Measurements from ENCODE around the gene TRPC4.
"Not testable (repeated sequence)": the region's sequence is repeated elsewhere in the genome, so short reads cannot be mapped to it uniquely, and the experiment has no call there.

The TRPC4 gene

DNA sequence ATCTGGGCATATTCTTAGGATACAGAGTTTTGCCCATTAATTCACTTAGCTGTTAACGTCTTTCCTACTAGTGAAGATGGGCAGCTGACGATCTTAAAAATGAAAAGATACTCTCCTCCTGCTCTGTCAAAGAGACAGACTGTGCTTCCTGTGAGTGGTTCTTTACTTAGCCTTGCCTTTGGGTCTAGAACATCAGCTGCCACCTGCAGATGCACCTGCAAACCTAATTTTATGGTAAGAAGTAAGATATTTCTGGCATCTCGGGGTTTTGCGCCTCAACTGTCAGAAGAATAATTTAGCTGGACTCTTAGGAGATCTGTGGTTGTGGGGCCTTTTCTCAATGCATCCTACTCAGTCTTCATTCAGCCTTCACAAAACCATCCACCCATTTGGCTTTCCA, 36.2 kb downstream of the TRPC4 start:
- DNase-seq (ENCODE audit: low read depth in 1 of 2, low spot score in 1 of 2): no peak

DNA sequence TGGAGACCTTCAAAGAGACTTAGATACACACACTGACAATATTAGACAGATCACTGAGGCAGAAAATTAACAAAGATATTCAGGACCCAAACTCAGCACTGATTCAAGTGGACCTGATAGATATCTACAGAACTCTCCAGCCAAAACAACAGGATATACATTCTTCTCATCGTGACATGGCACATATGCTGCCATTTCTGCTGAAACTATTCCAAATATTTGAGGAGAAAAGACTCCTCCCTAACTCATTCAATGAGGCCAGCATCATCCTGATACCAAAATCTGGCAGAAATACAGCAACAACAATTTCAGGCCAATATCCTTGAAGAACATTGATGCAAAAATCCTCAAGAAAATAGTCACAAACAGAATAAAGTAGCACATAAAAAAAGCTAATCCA, 53.3 kb downstream of the TRPC4 start:
- no peak for DNase-seq (ENCODE audit: low read depth in 1 of 2, low spot score in 1 of 2)

DNA sequence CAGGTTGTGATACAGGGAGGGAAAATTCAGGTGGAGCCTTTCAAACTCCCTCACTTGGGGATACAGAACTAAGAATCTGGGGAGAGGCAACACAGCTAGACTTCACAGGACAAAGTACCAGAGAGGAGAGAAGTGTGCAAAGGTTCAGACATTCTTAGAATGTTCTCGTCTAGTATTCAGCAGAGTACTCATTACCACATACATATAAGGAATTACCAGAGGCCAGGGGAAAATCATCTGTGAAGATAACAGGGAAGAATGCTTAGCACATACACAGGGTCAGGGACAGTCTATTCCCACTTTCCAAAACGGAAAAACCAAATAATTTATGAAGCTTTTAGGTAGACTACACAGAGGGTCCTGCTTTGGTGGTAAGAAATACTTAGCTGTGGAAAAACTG, 58.1 kb downstream of the TRPC4 start:
- no peak for DNase-seq (ENCODE audit: low read depth in 1 of 2, low spot score in 1 of 2)

DNA sequence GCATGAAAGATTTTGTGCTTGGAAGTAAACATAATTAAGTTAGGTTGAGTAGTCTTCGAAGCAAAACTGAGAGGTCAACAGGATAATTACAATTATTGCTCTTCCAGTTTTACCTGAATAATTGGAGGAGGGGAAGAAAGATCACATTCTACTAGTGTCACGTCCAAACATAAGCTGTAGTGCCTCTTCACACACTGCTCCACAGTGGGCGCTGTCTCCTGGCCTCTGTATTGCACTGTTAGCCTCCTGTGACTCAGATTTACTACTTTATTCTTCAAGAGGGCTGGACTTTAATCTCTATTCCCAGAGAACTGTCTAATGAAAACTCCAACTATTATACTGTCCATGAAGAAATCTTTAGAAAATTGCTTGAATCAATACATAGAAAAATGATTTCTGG, 62.9 kb downstream of the TRPC4 start:
- no peak for DNase-seq (ENCODE audit: low read depth in 1 of 2, low spot score in 1 of 2)

DNA sequence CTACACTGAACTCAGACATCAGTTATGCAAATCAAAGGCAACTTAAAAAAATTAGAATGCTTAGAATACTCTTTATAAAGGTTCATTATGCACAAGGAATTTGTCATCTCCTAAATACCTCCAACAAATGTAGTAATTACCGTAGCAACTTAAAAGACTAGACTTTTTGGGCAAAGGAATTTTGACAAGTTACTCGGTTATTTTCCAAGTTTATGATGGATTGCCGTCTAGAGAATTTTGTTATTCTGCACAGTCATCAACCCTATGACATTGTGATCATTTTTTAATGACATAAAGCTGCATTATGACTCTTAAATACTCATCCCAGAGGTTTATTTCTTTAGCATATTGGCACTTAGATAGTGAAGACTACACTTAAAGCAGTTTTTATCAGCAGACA, 71.9 kb downstream of the TRPC4 start:
- no peak for DNase-seq (ENCODE audit: low read depth in 1 of 2, low spot score in 1 of 2)

DNA sequence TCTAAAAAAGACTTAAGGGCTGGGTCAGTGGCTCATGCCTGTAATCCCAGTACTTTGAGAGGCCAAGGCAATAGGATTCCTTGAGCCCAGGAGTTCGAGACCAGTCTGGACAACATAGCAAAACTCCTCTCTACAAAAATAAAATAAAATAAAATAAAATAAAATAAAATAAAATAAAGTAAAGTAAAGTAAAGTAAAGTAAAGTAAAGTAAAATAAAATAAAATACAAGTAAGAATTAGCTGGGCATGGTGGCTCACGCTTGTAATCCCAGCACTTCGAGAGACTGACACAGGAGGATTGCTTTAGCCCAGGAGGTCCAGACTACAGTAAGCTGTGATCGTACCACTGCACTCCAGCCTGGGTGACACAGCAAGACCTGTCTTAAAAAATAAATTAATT, 72.8 kb downstream of the TRPC4 start:
- DNase-seq (ENCODE audit: low read depth in 1 of 2, low spot score in 1 of 2): not testable (repeated sequence)

DNA sequence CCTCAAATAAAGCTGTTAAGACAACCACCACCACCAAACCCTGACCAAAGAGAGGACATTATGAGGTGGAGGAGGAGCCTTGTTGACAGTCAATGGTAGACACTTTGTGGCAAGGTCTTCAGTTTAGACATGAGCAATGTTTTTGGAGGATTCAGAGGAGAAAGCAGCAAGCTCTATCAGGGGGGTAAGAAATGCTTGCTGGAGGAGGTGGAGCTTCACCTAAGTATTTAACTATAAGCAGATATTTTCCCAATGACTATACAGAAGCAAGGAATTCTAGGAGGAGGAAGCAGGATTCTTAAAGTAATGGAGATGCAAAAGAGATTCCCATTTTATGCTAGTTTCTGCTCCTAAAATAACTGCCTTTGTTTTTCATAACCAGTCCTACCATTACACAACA, 74.2 kb downstream of the TRPC4 start:
- DNase-seq (ENCODE audit: low read depth in 1 of 2, low spot score in 1 of 2): no peak

DNA sequence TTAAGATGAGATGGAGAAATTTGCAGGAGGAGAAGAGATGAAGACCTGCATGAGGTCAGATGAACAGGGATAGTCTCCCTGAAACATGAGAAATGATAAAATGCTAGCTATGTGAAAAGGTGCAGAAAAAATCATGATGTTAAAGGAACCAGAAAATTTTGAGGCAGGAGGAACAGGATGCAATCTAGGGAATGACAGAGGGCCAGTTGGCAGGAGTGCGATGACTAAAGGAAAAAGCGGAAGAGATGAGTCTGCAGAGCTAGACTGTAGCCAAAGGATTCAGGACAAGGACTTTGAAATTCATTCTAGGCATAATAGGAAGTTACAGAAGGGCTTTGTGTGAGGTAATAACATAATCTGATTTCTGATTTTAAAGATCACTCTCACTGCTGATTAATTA, 77.9 kb downstream of the TRPC4 start:
- DNase-seq (ENCODE audit: low read depth in 1 of 2, low spot score in 1 of 2): no peak

DNA sequence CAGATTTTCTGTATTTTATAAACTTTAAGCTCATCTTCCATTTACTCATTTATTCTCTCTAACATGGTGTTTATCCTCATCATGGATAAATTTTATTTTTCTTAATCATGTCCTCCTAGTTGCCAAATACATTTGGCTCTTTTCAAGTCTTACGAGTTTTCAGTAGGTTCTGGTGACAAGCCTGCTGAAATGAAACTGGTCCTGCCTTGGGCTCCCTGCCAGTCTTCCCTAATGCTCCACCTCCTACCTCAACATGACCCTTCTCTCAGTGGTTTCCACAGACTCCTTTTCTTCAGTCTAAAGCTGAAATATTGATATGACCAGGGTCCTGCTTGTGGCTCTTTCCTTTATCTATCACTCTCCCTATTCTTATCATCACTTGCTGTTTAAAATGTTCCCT, 81.2 kb downstream of the TRPC4 start:
- no peak for DNase-seq (ENCODE audit: low read depth in 1 of 2, low spot score in 1 of 2)

DNA sequence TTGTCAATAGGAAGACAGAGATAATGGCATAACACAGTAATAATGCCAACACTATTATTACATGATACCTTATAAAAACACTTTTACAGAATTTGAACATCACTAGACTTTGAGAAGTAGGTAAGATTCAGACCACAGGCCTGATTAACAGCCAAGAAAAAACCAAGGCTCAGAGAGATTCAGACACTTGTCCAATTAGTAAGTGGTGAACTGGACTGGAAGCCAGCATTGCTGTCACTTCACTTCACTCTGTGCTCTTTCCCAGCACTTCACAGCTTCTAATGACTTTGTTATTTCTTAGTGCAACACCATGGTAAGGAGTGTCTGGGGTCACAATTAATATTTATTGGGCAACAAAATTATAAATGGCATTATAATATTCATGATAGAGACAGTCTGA, 91.9 kb downstream of the TRPC4 start:
- DNase-seq (ENCODE audit: low read depth in 1 of 2, low spot score in 1 of 2): no peak

DNA sequence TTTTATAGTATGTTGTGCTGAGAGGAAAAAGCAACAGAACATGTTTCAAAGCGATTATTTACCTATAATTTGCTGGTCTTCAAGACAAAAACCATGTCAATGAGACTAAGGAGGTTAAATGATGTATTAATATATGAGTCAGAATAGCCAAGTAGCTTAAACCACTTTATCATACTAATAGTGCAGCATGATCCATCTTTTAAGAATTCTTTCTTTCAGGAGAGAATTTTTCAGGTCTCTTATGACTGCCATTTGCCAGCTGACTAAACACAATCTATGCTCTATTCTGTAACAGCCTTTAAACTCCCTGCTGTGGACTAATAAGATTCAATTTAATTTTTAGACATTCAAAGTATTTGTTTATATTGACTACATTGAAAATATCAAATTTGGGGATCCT, 93.7 kb downstream of the TRPC4 start:
- no peak for DNase-seq (ENCODE audit: low read depth in 1 of 2, low spot score in 1 of 2)

DNA sequence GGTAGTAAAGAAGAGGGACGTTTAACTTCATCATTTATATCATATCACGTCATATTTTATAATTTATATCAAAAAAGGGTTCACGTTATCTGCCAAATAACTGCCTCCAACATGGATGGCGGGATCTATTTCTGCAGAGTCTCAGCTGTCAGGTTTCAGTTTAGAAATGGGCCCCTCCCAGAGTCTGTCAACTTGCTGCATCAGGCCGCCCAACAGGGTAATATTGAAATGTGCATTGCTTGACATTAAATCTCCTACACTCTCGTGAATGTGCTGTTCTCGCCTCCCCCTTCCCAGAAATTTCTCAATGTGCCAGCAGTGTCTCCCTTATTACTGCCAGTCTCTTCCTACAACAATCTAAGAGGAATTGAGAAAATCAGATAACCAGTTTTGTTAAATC, 96.9 kb downstream of the TRPC4 start:
- no peak for DNase-seq (ENCODE audit: low read depth in 1 of 2, low spot score in 1 of 2)

DNA sequence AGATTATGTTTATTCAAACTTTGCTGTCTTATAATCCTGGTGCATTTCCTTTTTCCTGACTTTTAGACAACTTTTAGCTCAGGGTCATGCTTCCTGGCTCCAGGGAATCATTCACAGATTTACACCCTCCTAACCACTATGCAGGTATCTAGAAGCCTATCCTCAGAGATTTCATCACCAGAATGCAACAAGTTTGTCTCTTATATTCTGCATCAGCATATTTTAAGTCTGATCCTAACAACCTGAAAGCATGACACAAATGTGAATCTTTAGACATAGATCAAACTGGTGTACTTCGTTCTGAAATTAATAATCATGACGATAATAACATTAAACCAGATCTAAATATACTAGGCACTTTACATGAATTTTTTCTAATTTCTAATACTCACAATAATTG, 100.0 kb downstream of the TRPC4 start:
- DNase-seq (ENCODE audit: low read depth in 1 of 2, low spot score in 1 of 2): no peak

DNA sequence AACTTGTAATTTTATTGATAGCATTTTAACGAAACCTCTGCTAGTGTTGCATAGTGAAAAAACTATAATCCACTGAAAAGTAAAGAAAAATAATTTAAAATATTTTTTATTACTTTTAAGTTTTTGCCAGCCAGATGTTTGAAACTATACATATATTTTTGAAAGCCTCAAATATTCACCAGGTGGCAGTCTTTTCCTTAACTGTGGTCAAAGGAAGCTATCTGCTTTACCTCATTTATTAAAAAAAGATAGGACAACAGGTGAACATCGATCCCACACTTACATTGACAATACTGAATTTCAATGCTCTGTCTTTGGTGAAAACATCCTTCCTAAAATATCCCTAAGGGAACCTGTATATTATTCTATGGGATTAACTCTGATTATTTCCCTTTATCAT, 100.5 kb downstream of the TRPC4 start:
- no peak for DNase-seq (ENCODE audit: low read depth in 1 of 2, low spot score in 1 of 2)

DNA sequence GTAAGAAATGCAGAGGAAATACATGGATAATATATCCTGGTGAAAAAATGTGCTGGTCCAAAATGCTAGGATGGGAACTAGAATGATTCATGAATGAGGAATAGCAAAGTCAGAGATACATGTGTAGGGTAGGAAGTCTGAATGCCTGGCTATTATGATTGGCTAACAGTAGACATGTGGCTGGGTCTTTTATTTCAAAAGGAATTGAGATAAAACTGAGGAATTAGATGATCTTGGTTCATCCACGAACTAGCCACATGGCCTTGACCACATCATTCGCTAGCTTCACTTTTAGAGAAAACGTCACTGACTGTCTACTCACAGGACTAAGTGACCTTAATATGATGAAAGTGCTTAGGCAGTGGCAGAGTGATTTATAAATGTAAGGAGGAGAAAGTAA, 103.1 kb downstream of the TRPC4 start:
- no peak for DNase-seq (ENCODE audit: low read depth in 1 of 2, low spot score in 1 of 2)

DNA sequence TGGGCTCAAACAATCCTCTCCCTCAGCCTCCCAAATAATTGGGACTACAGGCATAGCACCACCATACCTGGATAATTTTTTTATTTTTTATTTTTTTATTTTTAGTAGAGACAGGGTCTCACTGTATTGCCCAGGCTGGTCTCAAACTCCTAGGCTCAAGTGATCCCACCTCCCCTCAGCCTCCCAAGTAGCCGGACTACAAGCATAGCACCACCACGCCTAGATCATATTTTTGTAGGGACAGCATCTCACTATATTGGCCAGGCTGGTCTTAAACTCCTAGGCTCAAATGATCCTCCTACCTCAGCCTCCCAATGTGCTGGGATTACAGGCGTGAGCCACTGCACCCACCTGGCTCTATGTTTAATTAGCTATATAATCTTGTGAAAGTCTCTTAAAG, 114.2 kb downstream of the TRPC4 start:
- no peak for DNase-seq (ENCODE audit: low read depth in 1 of 2, low spot score in 1 of 2)

DNA sequence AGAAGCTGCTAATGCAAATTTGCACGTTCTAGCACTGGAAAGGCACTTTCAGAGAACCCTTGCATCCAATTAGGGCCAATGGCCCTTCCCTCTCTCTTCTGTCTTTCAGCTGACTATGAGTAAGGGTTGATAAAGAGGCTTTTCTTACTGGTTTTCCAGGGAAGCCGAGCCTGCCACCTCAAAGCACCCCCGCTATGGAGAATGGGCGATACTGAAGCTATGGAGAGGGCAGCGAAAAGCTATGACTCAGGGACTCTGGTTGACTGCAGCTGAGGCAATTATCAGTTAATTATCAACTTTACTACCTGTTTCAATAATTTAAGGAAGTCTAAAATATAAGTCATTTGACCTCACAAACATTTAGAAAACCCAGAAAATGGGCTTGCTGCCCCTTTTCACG, 115.8 kb downstream of the TRPC4 start:
- DNase-seq (ENCODE audit: low read depth in 1 of 2, low spot score in 1 of 2): no peak

DNA sequence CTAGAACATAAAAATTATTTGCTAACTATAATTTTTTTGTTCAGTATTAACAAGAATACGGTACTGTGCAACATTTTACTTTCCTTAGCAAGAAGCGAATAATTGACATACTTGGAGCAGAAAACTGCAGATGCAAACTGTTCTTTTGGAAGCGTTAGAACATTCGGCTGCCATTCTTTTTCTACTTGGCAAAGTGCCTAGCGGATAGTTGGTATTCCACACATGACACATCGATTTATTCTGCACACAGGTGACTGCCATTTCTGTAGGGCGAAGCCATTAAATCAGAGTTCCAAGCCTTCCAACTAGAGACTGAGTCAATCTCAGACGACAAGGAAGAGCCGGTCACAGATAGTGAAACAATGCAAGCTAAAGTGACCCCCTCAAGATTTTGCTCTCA, 117.4 kb downstream of the TRPC4 start:
- no peak for DNase-seq (ENCODE audit: low read depth in 1 of 2, low spot score in 1 of 2)

DNA sequence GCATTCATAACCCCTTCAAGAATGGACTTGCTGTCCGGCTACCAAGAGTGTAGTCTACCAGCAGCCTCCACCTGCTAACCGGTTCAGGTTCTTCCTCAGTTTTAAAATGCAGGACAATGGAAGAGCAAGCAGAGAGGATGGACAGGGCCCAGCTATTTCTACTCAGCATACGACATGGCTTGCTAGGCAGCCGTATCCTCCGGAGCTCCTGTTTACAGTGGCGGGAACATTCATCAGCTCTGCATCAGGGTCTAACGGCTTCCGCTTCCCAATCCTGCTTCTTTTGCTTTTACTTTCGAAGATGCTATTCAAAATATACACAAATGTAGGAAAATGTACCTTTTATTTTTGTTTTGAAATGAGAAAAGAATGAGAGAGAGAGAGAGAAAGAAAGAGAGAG, 118.5 kb downstream of the TRPC4 start:
- no peak for DNase-seq (ENCODE audit: low read depth in 1 of 2, low spot score in 1 of 2)

DNA sequence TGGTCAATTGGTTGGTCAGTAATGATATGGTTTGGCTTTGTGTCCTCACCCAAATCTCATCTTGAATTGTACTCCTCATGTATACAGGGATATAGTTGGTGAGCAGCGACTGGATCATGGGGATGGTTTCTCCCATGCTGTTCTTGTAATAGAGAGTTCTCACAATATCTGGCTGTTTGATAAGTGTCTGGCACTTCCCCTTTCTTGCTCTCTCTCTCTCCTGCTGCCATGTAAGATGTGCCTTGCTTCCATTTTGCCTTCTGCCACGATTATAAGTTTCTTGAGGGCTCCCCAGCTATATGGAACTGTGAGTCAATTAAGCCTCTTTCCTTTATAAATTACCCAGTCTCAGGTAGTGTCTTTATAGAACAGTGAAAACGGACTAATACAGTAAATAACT, 120.7 kb downstream of the TRPC4 start:
- no peak for DNase-seq (ENCODE audit: low read depth in 1 of 2, low spot score in 1 of 2)

DNA sequence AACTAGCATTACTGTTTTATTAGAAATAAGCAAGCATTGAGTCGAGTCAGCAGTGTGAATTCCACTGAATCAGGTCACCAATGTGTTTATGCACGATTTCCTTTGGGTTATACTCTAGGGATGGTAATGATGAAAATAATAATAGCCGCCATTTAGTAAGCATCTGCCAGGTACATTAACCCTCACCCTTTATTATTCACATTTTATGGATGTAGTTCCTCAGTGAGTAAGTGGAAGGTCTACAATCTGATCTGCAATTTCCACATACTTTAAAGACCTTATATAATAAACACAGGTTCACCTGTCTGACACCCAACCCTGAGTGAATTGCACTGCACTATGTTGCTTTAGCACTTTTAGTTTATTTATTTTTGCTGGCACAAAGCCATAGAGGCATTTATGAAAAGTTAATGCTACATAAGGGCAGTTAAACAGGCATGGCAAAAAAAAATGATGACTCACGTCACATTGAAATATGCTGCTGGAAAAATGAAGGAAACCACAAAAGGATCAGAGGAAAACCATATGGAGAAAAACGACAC, 122.4 kb downstream of the TRPC4 start:
- DNase-seq (ENCODE audit: low read depth in 1 of 2, low spot score in 1 of 2): no peak

DNA sequence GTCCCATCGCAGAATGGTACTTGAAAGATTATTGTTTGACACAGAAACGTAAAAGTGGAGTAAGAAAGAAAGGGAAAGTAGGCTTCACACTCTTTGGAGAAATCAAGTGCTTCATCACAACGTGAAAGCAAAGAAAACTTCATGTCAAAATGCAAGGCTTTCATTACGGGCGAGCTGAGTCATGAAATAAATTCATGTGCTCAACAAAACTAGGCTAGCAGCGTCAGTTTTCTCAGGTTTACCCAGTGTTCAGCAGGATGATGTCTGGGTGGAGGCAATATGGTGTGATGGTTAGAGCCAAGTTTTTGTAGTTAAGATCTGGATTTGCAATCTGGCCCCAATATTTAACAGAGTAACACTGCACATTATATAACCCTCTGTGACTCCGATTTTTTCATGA, 128.0 kb downstream of the TRPC4 start:
- no peak for DNase-seq (ENCODE audit: low read depth in 1 of 2, low spot score in 1 of 2)

DNA sequence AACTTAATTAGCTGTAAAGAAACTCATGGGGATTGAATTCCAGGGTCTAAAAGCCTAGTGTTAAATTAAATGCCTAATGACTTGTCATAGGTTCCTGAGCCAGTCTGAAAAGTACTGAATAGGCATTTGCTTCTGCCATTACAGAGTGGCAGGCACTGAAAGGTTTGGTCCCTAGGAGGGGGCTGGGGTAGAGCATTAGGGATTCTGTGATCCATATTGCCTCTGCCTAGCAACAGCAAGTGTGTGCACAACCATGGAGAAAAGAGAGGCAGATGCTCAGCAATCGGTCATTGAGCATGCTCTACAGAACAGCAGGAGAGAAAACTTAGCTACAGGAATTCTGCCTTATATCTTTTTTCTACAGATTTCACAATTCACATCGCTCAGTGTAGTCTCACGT, 133.5 kb downstream of the TRPC4 start:
- no peak for DNase-seq (ENCODE audit: low read depth in 1 of 2, low spot score in 1 of 2)

DNA sequence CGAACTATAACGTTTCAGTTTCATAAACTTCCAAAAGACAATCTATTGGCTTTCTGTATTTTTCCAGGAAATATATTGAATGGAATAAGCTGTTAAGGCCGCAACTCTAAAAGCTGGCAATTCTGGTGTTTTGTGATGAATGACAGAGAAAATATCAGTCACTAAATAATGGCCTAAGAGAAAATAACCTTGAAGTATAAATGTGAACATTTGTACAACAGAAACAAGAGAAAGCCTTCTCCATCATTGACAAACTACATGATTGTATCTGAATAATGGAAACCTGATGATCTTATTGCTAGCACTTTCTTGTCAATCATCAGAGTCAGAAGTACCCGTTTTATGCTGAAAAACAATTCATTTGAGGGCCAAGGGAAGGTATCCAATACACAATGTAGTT, 134.3 kb downstream of the TRPC4 start:
- DNase-seq (ENCODE audit: low read depth in 1 of 2, low spot score in 1 of 2): no peak

Measured in activated T-helper 1 cell treated with anti-CD3 and anti-CD28 coated beads, Interleukin-2, amount 50 U/mL, for 16 hours (primary cell).